Ishikawa (cell line): Measurements from ENCODE around the gene SAFB.

Source experiments
- CEBPB ChIP-seq: IDR thresholded peaks from 2 replicates; pipeline ENCODE4 v1.6.1; 2012
- CREB1 ChIP-seq: IDR thresholded peaks from 2 replicates; pipeline ENCODE4 v1.6.1; 2012; ENCODE audit warnings: low read depth
- EGR1 ChIP-seq: IDR thresholded peaks from 2 replicates; pipeline ENCODE4 v1.6.1; 2012
- EP300 ChIP-seq: IDR thresholded peaks from 2 replicates; pipeline ENCODE4 v1.6.1; 2012; ENCODE audit warnings: borderline replicate concordance
- FOXM1 ChIP-seq: IDR thresholded peaks from 2 replicates; pipeline ENCODE4 v1.6.1; 2012; ENCODE audit warnings: low read depth, borderline replicate concordance
- NFIC ChIP-seq: IDR thresholded peaks from 2 replicates; pipeline ENCODE4 v1.6.1; 2012
- RAD21 ChIP-seq: IDR thresholded peaks from 2 replicates; pipeline ENCODE4 v1.6.1; 2012; ENCODE audit warnings: low read depth
- TAF1 ChIP-seq: IDR thresholded peaks from 2 replicates; pipeline ENCODE4 v1.6.1; 2012; ENCODE audit warnings: low read depth, mild to moderate bottlenecking
- TCF12 ChIP-seq: IDR thresholded peaks from 2 replicates; pipeline ENCODE4 v1.6.1; 2012; ENCODE audit warnings: low read depth
- TEAD4 ChIP-seq: IDR thresholded peaks from 2 replicates; pipeline ENCODE4 v1.6.1; 2012
- YY1 ChIP-seq: IDR thresholded peaks from 2 replicates; pipeline ENCODE4 v1.6.1; 2012; ENCODE audit warnings: low read depth
- ZBTB7A ChIP-seq: IDR thresholded peaks from 2 replicates; pipeline ENCODE4 v1.6.1; 2012; ENCODE audit warnings: low read depth
- TF ChIP-seq, protein P1 (sequence below): IDR thresholded peaks from 2 replicates; pipeline ENCODE4 v1.6.1; 2012; ENCODE audit warnings: low read depth, mild to moderate bottlenecking
- TF ChIP-seq, protein P2 (sequence below): IDR thresholded peaks from 2 replicates; pipeline ENCODE4 v1.6.1; 2012
- TF ChIP-seq, protein P3 (sequence below): IDR thresholded peaks from 2 replicates; pipeline ENCODE4 v1.6.1; 2012

The SAFB gene

DNA sequence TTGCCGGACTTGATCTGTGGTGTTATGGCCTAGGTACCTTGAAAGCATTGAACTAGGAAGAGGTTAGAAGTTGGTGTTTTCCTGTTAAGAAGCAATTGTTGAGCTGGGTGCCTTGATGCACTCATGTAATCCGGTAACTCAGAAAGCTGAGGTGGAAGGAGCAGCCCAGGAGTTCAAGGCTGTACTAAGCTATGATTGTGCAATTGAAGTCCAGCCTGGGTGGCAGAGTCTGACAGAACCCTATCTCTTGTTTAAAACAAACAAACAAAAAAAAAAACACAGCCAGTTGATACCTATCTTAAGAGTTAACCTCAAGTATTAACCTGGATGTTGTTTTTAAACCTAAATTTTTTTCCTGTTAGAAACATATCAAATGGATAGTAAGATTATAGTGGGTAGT, 19.3 kb downstream of the SAFB start:
- TF ChIP-seq TEAD4 (no peak), CEBPB (0 out of 2 replicates have a peak, but pooled peaks have one; percentile 34)

DNA sequence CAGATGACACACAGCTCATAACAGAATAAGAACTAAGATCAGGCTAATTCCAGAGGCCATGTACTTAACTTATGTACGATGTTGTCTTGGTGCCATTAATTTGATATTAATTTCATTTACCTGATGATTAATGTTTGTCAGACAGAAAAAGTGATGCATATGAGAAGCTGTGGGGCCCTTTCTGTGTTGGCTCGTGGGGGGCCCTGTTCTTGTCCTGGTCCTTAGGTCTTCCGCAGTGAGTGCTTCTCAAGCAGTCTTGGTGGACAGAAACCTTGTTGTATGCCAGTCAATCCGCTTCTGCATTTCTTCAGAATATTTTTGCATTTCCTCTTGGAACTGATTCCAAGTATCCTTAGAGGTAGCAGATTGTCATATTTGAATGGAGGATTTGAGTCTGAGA, 20.2 kb downstream of the SAFB start:
- no peak for TF ChIP-seq TEAD4
- no peak for TF ChIP-seq CEBPB
- TF ChIP-seq EP300, result no peak
- TF ChIP-seq YY1, result no peak
- TF ChIP-seq NFIC, result no peak
- TF ChIP-seq FOXM1, result no peak
- TF ChIP-seq RAD21, result no peak

DNA sequence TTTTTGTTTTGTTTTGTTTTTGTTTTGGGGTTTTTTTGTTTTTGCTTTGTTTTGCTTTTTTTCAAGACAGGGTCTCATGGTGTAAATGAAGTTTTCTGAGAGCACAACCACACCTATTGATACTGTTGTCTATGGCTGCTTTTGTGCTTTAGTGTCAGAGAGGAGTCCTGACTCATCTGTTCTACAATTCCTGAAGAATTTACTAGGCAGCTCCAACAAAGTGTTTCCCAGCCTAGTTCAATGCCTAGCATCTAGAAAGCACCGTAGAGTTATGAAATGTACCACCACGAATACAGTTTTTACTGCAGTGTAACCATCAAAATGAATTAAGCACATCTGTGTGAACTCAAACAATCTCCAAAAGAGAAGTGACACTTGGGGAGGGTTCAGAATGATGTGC, 21.2 kb downstream of the SAFB start:
- no peak for TF ChIP-seq FOXM1
- TF ChIP-seq, protein P1, sequence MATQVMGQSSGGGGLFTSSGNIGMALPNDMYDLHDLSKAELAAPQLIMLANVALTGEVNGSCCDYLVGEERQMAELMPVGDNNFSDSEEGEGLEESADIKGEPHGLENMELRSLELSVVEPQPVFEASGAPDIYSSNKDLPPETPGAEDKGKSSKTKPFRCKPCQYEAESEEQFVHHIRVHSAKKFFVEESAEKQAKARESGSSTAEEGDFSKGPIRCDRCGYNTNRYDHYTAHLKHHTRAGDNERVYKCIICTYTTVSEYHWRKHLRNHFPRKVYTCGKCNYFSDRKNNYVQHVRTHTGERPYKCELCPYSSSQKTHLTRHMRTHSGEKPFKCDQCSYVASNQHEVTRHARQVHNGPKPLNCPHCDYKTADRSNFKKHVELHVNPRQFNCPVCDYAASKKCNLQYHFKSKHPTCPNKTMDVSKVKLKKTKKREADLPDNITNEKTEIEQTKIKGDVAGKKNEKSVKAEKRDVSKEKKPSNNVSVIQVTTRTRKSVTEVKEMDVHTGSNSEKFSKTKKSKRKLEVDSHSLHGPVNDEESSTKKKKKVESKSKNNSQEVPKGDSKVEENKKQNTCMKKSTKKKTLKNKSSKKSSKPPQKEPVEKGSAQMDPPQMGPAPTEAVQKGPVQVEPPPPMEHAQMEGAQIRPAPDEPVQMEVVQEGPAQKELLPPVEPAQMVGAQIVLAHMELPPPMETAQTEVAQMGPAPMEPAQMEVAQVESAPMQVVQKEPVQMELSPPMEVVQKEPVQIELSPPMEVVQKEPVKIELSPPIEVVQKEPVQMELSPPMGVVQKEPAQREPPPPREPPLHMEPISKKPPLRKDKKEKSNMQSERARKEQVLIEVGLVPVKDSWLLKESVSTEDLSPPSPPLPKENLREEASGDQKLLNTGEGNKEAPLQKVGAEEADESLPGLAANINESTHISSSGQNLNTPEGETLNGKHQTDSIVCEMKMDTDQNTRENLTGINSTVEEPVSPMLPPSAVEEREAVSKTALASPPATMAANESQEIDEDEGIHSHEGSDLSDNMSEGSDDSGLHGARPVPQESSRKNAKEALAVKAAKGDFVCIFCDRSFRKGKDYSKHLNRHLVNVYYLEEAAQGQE, result no peak
- no peak for TF ChIP-seq NFIC
- no peak for TF ChIP-seq TAF1
- TF ChIP-seq TCF12, result no peak
- no peak for TF ChIP-seq EP300
- no peak for TF ChIP-seq YY1
- no peak for TF ChIP-seq TEAD4
- TF ChIP-seq CREB1, result no peak

DNA sequence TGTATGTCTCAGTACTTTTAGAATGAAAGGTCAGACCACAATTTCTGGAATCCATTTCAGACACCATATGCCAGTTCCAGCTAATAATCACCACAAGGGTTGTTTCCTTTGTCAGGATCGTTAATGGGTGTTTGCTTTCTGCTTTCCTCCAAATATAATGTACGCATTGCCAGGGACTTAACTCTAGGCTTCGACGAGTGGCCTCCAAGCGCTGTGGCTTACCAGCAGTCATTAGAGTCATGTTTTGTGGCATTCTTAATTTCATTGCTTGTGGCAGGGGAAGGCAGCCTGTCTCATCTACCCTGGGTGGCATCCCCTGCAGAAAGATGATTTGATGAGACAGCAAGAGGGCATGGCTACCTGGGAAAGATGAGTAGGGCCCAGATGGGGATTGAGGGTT, 22.5 kb downstream of the SAFB start:
- TF ChIP-seq ZBTB7A (no peak), RAD21 (no peak), CREB1 (no peak), FOXM1 (no peak), TCF12 (no peak), NFIC (no peak), EP300 (no peak), TAF1 (no peak), EGR1 (no peak), TEAD4 (no peak), YY1 (no peak), CEBPB (no peak)
- TF ChIP-seq, protein P2, sequence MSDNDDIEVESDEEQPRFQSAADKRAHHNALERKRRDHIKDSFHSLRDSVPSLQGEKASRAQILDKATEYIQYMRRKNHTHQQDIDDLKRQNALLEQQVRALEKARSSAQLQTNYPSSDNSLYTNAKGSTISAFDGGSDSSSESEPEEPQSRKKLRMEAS, result no peak
- TF ChIP-seq, protein P3, sequence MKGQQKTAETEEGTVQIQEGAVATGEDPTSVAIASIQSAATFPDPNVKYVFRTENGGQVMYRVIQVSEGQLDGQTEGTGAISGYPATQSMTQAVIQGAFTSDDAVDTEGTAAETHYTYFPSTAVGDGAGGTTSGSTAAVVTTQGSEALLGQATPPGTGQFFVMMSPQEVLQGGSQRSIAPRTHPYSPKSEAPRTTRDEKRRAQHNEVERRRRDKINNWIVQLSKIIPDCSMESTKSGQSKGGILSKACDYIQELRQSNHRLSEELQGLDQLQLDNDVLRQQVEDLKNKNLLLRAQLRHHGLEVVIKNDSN, result no peak
- TF ChIP-seq, protein P1, result no peak

DNA sequence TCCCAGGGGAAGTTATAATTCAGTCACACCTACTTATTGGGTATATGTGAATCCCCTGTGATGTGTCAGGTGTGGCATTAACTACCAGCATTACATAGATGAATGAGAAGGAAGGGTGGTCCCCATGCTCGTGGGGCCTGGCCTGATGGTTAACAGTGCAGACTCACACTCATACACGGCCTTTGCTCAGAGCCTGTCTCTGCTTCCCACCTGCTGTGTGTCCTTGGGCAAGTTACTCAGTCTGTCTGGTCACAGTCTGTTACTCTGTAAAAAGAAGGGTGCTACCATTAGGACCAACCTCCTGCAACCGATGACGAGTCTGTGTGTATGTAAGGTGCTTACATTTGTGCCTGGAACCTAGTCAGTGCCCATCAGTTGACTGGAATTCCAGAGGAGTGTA, 23.8 kb downstream of the SAFB start:
- TF ChIP-seq ZBTB7A (no peak), NFIC (no peak), RAD21 (no peak), TCF12 (no peak), TAF1 (no peak), CEBPB (no peak), FOXM1 (no peak), TEAD4 (no peak), CREB1 (no peak), EGR1 (no peak), EP300 (no peak), YY1 (no peak)
- TF ChIP-seq, protein P3, result no peak
- TF ChIP-seq, protein P1, result no peak
- TF ChIP-seq, protein P2, result no peak
